Fibroblast of mammary gland (primary cell): ENCODE results near the gene ADAMTSL2.

Experiments used
- DNase-seq: peaks from one replicate; pipeline ENCODE4 v3.0.0-alpha.2; 2010; ENCODE audit warnings: low read depth
- H3K4me3 ChIP-seq: 2 replicates; pipeline ENCODE4 v1.5.1; 2011; ENCODE audit warnings: low read depth, mild to moderate bottlenecking, low read length, moderate library complexity; ENCODE audit not compliant: control insufficient read depth
- CTCF ChIP-seq: conservative IDR thresholded peaks from 2 replicates; pipeline ENCODE4 v1.5.1; 2011; ENCODE audit warnings: low read depth, low read length, inconsistent platforms; ENCODE audit not compliant: control insufficient read depth, insufficient read depth

ADAMTSL2 gene

GRCh38 chr9:133566382-133566781, 31.9 kb downstream of the ADAMTSL2 start:
- DNase-seq = no peak
- TF ChIP-seq CTCF = no peak
- H3K4me3 ChIP-seq = no peak overlapping the region

GRCh38 chr9:133566817-133567216, 32.3 kb downstream of the ADAMTSL2 start:
- TF ChIP-seq CTCF = no peak
- no peak for DNase-seq
- H3K4me3 ChIP-seq = no peak overlapping the region

- no peak for DNase-seq
- H3K4me3 ChIP-seq = no peak overlapping the region
- no peak for TF ChIP-seq CTCF
Measured at GRCh38 chr9:133568186-133568585, 33.7 kb downstream of the ADAMTSL2 start.

- no peak for DNase-seq
- TF ChIP-seq CTCF = no peak
- no peak overlapping the region for H3K4me3 ChIP-seq
Measured at GRCh38 chr9:133569121-133569785, 34.7 kb downstream of the ADAMTSL2 start.

- no peak for DNase-seq
- no peak overlapping the region for H3K4me3 ChIP-seq
- no peak for TF ChIP-seq CTCF
Measured at GRCh38 chr9:133569891-133570690, 35.6 kb downstream of the ADAMTSL2 start.

- H3K4me3 ChIP-seq = no peak overlapping the region
- TF ChIP-seq CTCF = no peak
- DNase-seq = no peak
Measured at GRCh38 chr9:133570691-133571080, 36.2 kb downstream of the ADAMTSL2 start.
